Astrocyte of the cerebellum (primary cell): ENCODE results near the gene PGBD5.
"Not testable (repeated sequence)": the region's sequence is repeated elsewhere in the genome, so short reads cannot be mapped to it uniquely, and the experiment has no call there.

ENCODE experiments used
- DNase-seq: peaks from one replicate; pipeline ENCODE4 v3.0.0-alpha.2; 2011; ENCODE audit warnings: low read depth
- H3K4me3 ChIP-seq: 2 replicates; pipeline ENCODE4 v1.5.1; 2011; ENCODE audit warnings: mild to moderate bottlenecking, low read depth, low read length, moderate library complexity
- in situ Hi-C: cut with HindIII; loops from 2 replicates; pipeline ENCODE4 v1.10.0; 2017; ENCODE audit warnings: low sequenced_read_pairs
- TF ChIP-seq, protein P1 (sequence below): IDR thresholded peaks from 2 replicates; pipeline ENCODE4 v1.5.1; 2012; ENCODE audit warnings: low read length, low read depth, moderate library complexity, mild to moderate bottlenecking; ENCODE audit errors: missing control alignments

PGBD5 gene, protein sequence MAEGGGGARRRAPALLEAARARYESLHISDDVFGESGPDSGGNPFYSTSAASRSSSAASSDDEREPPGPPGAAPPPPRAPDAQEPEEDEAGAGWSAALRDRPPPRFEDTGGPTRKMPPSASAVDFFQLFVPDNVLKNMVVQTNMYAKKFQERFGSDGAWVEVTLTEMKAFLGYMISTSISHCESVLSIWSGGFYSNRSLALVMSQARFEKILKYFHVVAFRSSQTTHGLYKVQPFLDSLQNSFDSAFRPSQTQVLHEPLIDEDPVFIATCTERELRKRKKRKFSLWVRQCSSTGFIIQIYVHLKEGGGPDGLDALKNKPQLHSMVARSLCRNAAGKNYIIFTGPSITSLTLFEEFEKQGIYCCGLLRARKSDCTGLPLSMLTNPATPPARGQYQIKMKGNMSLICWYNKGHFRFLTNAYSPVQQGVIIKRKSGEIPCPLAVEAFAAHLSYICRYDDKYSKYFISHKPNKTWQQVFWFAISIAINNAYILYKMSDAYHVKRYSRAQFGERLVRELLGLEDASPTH

DNA sequence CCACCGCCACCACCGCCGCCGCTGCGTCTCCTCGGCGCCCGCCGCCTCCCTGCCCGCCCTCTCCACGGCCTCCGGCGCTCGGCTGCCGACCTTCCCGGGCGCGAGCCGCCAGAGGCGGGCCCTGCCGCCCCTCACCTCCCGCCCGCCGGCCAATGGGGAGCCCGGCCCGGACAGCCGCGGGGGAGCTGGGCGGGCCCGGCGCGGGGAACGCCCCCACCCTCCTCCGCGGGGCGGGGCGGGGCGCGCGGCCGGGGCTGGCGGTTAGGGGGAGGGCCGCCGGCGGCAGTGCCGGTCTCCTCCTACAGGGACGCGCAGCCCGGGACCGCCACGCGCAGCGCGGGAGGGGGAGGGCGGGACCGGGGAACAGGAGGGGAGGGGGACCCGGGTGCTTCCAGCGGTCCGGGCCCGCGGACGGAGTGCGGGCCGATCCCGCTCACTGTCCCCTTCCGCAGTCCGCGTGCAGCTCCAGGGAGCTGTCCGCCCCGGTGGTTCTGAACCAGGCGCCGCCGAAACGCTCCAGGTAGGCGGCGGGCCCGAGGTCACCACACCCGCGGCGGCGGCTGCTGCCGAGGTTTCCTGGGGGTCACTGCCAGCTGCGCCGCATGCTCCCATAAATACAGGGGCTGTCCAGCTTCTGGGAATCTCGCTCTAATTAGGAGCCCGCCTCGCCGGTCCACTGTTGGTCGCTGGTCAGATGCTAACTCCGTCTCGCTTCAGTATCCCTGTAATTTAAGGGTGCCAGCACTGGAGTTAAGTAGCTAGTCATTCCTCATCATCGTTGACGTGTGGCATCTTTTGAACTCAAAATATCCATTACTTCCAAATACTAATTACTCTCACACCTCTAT, at the start of gene PGBD5:
Gene PGBD5, minus strand, starts transcription at position 87 of the 848 bp plus-strand sequence. CDS start 404 bp downstream, outside the sequence.
- TF ChIP-seq, protein P1, sequence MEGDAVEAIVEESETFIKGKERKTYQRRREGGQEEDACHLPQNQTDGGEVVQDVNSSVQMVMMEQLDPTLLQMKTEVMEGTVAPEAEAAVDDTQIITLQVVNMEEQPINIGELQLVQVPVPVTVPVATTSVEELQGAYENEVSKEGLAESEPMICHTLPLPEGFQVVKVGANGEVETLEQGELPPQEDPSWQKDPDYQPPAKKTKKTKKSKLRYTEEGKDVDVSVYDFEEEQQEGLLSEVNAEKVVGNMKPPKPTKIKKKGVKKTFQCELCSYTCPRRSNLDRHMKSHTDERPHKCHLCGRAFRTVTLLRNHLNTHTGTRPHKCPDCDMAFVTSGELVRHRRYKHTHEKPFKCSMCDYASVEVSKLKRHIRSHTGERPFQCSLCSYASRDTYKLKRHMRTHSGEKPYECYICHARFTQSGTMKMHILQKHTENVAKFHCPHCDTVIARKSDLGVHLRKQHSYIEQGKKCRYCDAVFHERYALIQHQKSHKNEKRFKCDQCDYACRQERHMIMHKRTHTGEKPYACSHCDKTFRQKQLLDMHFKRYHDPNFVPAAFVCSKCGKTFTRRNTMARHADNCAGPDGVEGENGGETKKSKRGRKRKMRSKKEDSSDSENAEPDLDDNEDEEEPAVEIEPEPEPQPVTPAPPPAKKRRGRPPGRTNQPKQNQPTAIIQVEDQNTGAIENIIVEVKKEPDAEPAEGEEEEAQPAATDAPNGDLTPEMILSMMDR, result no peak
- DNase-seq, result no peak
- in situ Hi-C loops, result no loop called here
- peak within 1 kb of the TSS; percentile 36 for H3K4me3 ChIP-seq

DNA sequence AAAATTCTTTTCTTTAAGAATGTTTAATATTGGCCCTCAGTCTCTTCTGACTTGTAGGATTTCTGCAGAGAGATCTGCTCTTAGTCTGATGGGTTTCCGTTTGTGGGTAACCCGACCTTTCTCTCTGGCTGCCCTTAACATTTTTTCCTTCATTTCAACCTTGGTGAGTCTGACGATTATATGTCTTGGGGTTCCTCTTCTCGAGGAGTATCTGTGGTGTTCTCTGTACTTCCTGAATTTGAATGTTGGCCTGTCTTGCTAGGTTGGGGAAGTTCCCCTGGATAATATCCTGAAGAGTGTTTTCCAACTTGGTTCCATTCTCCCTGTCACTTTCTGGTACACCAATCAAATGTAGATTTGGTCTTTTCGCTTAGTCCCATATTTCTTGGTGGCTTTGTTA, 48.8 kb upstream of the PGBD5 start:
- DNase-seq, H3K4me3 ChIP-seq, in situ Hi-C loops: not testable (repeated sequence)

DNA sequence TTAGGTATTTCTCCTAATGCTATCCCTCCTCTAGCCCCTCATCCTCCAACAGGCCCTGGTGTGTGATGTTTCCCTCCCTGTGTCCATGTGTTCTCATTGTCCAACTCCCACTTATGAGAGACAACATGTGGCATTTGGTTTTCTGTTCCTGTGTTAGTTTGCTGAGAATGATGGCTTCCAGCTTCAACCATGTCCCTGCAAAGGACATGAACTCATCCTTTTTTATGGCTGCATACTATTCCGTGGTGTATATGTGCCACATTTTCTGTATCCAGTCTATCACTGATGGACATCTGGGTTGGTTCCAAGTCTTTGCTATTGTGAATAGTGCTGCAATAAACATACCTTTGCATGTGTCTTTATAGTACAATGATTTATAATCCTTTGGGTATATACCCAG, 44.6 kb upstream of the PGBD5 start:
- in situ Hi-C loops, DNase-seq, H3K4me3 ChIP-seq: not testable (repeated sequence)

DNA sequence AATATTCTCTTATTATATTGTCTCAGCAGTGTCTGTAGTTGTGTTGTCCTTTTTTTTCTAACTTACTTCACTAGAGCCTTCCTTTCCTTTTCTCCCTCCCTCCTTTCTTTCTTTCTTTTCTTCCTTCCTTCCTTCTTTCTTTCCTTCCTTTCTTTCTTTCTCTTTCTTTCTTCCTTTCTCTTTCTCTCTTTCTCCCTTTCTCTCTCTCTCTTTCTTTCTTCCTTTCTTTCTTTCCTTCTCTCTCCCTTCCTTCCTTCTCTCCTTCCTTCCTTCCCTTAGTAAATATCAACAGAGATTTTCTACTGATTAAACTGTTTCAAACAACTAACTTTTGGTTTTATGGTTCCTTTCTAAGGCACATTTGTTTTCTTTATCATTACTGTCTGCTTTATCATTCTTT, 43.1 kb upstream of the PGBD5 start:
- no peak overlapping the region for H3K4me3 ChIP-seq
- no peak for DNase-seq
- in situ Hi-C loops, result no loop called here
- TF ChIP-seq, protein P1, result no peak

DNA sequence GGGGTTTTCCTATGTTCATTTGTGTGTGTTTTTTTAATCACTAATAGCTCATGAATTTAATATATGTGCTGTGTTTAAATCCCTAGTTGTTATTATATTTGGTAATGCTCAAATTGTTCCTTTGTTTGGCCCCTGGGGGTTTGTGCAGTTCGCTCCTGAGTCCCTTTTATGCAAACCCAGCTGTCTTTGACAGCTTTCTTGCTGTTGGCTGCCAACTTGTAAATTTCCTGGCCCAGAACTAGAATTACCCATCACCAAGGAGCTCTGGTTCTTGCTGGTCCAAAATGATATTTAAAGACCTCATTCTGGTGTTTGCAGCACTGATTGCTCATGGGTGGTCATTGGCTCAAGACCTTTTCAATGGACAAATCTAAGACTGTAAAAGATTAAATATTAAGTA, 39.6 kb upstream of the PGBD5 start:
- in situ Hi-C loops, result no loop called here
- TF ChIP-seq, protein P1, result no peak
- no peak overlapping the region for H3K4me3 ChIP-seq
- no peak for DNase-seq

DNA sequence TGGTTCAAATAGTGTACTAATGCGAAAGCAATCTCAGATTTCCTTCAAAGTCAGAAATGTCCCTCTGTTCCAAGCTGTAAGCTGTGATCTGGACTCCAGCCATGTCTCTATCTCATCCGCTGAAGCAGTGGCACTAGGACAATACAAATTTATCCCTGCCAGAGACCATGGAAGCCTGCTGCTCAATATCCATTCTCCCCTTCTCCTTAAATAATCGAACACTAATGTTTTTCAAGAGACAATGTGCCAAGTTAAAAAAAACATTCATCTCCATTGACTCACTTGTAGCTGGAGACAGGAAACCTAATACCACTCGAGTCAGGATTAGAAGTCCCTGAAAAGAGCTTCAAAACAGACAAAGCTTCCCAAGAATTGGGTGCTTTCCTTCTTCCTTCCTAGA, 38.5 kb upstream of the PGBD5 start:
- TF ChIP-seq, protein P1, result no peak
- H3K4me3 ChIP-seq, result no peak overlapping the region
- in situ Hi-C loops, result no loop called here
- DNase-seq, result no peak

DNA sequence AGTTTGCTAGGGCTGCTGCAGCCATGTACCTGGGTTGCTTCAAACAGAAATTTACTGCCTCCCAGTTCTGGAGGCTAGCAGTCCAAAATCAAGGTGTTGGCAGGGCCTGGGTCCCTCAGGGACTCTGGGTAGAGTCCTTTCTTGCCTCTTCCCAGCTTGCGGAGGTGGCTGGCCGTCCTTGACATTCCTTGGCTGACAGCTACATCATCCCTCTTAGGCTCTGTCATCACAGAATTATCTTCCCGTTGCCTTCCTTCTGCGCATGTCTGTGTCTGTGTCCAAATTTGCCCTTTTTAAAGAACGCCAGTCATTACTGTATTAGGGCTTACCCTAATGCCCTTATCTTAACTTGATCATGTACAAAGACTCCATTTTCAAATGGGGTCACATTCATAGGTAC, 37.6 kb upstream of the PGBD5 start:
- in situ Hi-C loops, result no loop called here
- TF ChIP-seq, protein P1, result no peak
- no peak overlapping the region for H3K4me3 ChIP-seq
- no peak for DNase-seq
